ENCODE results near the gene YKT6. TPM values are rescaled to one million over a fixed set of nuclear protein-coding genes. Genes with fewer than 3 reads are reported as not detected.

Gene YKT6
- total and polyA plus RNA-seq, 2 experiments from 2014 or later, result 75.7 to 86.9 TPM

DNA sequence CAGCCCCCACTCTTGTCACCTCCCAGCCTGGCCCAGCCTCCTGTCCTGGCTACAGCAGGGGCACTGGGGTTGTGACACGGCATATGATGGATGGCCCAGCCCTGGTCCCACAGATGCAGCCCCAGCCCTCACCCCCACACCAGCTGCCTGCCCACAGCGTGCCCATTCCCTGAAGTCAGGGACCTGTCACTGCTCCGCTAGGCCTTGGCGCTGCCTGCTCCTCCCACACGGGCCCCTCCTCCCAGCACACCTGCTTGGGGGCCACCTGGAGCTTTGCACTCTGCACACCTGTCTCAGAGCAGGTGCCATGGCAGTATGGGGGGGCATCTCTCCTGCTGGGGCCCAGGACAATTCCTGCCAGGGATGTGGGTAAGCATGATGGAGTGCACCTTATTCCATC lies 15.0 kb upstream of the YKT6 start:
- Histone ChIP-seq H2AFZ (no peak overlapping the region), H4K20me1 (ENCODE audit: insufficient read depth, poor library complexity, severe bottlenecking) (no peaks in the 10 kb centered on the region), H3K4me3 (no peak overlapping the region), H3K9me2 (replicated peaks; ENCODE audit: insufficient read depth) (no peaks in the 10 kb centered on the region), H3K27me3 (no peaks in the 10 kb centered on the region), H3K36me3 (replicated peaks; ENCODE audit: insufficient read depth, low read depth) (no peaks in the 10 kb centered on the region), H3K27ac (no peak overlapping the region), H3K4me2 (no peak overlapping the region), H3K9me3 (ENCODE audit: low read depth) (no peaks in the 10 kb centered on the region), H3K4me1 (ENCODE audit: insufficient read depth) (peaks cover 8% of the 10 kb centered on the region), H3K79me2 (no peaks in the 10 kb centered on the region)
- TF ChIP-seq EZH2phosphoT487 (IDR thresholded peaks at IDR 0.05; ENCODE audit: low read depth, severe bottlenecking, unreplicated experiment), result no peak
- TF ChIP-seq, protein P1, sequence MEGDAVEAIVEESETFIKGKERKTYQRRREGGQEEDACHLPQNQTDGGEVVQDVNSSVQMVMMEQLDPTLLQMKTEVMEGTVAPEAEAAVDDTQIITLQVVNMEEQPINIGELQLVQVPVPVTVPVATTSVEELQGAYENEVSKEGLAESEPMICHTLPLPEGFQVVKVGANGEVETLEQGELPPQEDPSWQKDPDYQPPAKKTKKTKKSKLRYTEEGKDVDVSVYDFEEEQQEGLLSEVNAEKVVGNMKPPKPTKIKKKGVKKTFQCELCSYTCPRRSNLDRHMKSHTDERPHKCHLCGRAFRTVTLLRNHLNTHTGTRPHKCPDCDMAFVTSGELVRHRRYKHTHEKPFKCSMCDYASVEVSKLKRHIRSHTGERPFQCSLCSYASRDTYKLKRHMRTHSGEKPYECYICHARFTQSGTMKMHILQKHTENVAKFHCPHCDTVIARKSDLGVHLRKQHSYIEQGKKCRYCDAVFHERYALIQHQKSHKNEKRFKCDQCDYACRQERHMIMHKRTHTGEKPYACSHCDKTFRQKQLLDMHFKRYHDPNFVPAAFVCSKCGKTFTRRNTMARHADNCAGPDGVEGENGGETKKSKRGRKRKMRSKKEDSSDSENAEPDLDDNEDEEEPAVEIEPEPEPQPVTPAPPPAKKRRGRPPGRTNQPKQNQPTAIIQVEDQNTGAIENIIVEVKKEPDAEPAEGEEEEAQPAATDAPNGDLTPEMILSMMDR (IDR thresholded peaks at IDR 0.05; ENCODE audit: poor library complexity), result no peak
- no peak for TF ChIP-seq EZH2 (IDR thresholded peaks at IDR 0.05; ENCODE audit: borderline replicate concordance)
- no peak for DNase-seq (ENCODE audit: low spot score)
- whole genome bisulfite sequencing (ENCODE audit: low lambda C conversion rate, missing lambda C conversion rate), result 81% methylated on average over 5 of the region's 5 CpGs

DNA sequence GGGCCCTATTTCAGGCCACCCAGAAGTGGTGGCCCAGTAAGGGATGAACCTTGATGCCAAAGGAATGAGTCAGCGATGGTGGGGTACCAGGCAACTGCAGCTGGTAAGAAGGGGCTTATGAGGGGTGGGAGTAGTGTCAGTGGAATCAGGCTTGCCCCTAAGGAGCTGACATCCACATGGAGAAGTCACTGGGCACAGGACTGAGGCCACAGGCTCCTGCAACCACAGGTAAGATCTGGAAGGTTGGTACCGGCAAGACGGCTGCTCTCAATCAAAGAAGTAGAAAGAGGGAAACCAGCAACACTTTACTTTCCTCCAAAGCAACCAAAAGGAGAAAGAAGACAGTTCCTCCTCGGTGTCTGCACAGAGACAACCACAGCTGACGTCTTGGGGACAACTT lies 14.0 kb upstream of the YKT6 start:
- no peaks in the 10 kb centered on the region for H3K9me3 ChIP-seq (ENCODE audit: low read depth)
- no peak for DNase-seq (ENCODE audit: low spot score)

DNA sequence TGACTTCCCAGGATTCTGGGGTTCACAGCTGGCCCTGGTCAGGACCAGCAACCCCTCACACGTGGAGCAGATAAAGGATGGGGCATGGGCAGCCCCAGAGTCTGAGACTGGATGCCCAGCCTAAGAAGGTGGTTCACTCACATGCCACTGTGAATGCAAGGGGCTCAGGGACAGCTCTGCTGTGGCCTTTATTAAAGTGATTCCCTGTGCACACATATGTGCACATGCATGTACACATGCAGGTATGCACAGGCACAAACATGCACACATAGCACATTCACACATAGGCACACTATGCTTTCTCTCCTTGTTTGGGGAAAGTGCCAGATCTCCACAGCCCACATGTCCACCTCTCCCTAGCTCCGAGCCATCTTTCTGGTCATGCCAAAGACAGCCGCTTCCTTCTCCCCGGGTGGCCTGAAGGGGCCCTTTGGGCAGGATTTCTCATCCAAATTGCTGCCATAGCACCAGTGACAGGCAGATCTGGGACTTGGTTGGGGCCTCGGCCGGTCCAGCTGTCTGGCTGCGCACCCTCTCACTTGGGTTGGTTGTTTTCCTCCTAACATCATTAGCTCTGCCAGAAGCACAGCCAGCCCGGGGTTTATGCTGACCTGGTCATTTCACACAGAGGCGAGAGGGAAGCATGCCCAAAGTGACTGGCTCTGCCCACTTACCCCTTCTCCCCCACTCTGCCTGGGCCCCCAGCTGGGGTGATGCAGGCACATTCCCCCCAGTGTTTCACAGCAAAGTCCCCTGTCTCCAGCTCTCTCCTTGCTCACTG lies 13.0 kb upstream of the YKT6 start:
- H3K9me2 ChIP-seq (replicated peaks; ENCODE audit: insufficient read depth), result no peaks in the 10 kb centered on the region

More for the DNA sequence above, 14.0 kb upstream of the YKT6 start:
- H3K27ac ChIP-seq, result no peak overlapping the region
- WGBS (ENCODE audit: low lambda C conversion rate, missing lambda C conversion rate), result 83% methylated on average over 5 of the region's 5 CpGs
- peaks cover 8% of the 10 kb centered on the region for H3K4me1 ChIP-seq (ENCODE audit: insufficient read depth)
- no peaks in the 10 kb centered on the region for H4K20me1 ChIP-seq (ENCODE audit: insufficient read depth, poor library complexity, severe bottlenecking)
- H3K9me2 ChIP-seq (replicated peaks; ENCODE audit: insufficient read depth), result no peaks in the 10 kb centered on the region
- no peak for TF ChIP-seq EZH2phosphoT487 (IDR thresholded peaks at IDR 0.05; ENCODE audit: low read depth, severe bottlenecking, unreplicated experiment)
- no peak for TF ChIP-seq EZH2 (IDR thresholded peaks at IDR 0.05; ENCODE audit: borderline replicate concordance)
- TF ChIP-seq, protein P1 (IDR thresholded peaks at IDR 0.05; ENCODE audit: poor library complexity), result no peak
- no peaks in the 10 kb centered on the region for H3K36me3 ChIP-seq (replicated peaks; ENCODE audit: insufficient read depth, low read depth)
- no peak overlapping the region for H3K4me2 ChIP-seq
- H3K27me3 ChIP-seq, result no peaks in the 10 kb centered on the region
- H2AFZ ChIP-seq, result no peak overlapping the region
- no peaks in the 10 kb centered on the region for H3K79me2 ChIP-seq
- no peak overlapping the region for H3K4me3 ChIP-seq

More for the DNA sequence above, 13.0 kb upstream of the YKT6 start:
- Histone ChIP-seq H3K27me3 (no peaks in the 10 kb centered on the region), H3K79me2 (no peaks in the 10 kb centered on the region), H3K4me2 (no peak overlapping the region), H3K27ac (no peak overlapping the region), H3K4me1 (ENCODE audit: insufficient read depth) (peaks cover 8% of the 10 kb centered on the region), H4K20me1 (ENCODE audit: insufficient read depth, poor library complexity, severe bottlenecking) (no peaks in the 10 kb centered on the region), H3K36me3 (replicated peaks; ENCODE audit: insufficient read depth, low read depth) (no peaks in the 10 kb centered on the region), H3K4me3 (no peak overlapping the region), H3K9me3 (ENCODE audit: low read depth) (no peaks in the 10 kb centered on the region), H2AFZ (no peak overlapping the region)
- 78% methylated on average over 9 of the region's 9 CpGs for WGBS (ENCODE audit: low lambda C conversion rate, missing lambda C conversion rate)
- TF ChIP-seq, protein P1 (IDR thresholded peaks at IDR 0.05; ENCODE audit: poor library complexity), result no peak
- TF ChIP-seq EZH2phosphoT487 (IDR thresholded peaks at IDR 0.05; ENCODE audit: low read depth, severe bottlenecking, unreplicated experiment) (no peak), EZH2 (IDR thresholded peaks at IDR 0.05; ENCODE audit: borderline replicate concordance) (no peak)
- DNase-seq (ENCODE audit: low spot score), result no peak
